HG03442 (cell line): ENCODE results near the gene MICALL1.

ENCODE experiments used
- ATAC-seq: cut with Tn5 transposase; IDR thresholded peaks from one replicate; pipeline ENCODE4 v1.9.1; 2021; ENCODE audit warnings: mild to moderate bottlenecking, moderate library complexity; ENCODE audit not compliant: unreplicated experiment

Gene MICALL1

DNA sequence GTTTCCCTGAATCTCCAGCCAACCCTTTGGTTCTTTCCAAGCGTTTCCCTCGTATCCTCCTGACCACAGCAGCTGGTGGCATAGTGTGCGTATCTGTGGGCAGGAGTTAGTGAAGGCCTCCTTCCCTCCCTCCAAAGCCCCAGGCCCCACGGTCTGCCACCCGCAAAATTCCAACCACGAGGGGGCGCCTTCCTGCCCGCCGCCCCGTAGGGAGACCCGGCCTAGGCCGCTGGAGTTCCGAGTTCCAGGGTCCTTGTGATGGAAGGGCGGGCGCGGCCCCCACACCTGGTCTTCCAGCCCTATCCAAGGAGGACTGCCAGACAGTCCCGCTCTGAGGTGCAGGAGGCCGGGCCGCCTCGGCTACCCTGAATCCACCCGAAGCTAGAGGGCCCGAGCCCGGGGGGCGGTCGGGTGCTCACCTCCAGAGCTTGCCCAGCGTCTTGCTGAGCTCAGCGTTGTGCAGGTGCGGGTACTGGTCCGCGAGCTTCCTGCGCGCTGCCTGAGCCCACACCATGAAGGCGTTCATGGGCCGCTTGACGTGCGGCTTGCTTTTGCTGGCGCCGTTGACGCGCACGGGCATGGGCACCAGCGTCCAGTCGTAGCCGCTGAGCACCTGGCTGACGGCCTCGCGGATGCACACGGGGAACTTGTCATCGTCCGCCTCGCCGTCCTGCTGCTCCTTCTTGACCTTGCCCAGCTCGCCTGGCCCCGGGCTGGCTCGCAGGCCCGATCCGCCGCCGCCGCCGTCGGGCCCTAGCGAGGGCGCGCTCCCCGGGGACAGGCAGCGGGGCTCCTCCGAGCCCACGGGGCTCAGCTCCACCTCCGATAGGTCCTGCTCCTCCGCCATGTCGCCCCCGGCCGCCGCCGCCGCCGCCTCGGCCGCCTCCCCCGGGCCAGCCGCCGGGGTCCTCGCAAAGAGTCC lies 77.1 kb downstream of the MICALL1 start:
- ATAC-seq: no peak

DNA sequence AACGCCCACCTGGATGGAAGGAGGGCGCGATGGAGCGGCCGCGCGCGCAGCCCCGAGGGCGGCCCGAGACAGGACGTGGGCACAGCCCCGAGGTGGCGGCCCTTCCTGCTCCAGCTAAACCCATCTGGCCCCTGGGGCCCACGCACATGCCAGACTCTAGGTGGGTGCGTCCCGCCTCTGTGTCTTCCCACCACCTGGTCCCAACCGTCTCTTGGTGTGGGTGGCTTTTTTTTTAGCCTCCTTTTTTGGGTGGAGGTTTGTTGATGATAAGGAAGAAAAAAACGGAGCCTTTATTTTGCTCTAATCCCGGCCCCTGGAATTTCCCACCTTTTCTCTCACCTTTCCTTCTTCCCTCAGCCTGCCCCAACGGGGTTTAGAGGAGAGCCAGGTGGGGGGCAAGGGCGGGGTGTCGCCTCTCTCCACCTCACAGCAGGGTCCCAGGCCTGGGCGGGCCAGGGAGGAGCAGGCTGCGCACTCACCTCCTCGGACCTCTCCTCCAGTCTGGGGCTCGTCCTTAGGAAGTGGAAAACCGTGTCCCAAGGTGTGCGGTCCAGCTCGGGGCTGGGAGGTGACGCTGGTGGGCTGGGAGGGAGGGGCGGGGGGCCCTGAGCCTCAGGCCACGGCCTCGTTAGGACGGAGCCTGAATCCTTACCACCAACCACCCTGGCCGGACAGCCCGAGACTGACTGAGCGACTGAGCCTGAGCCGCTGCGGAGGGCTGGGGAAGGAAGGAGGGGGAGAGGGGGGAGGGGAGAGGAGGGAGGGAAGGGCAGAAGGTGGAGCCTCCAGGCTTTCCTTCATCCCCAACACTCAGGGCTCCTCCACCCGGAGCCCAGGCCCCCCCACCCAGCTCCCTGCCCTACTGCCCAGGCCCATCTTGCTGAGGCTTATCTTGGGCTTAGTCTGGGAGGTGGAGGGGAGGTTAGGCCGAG lies 78.0 kb downstream of the MICALL1 start, which contains the start of gene SOX10:
TSS of gene SOX10 (minus strand) at position 696 of the 932 bp plus-strand sequence. CDS start 771 bp downstream, outside the sequence.
- ATAC-seq: no peak

GRCh38 chr22:37985050-37985585 lies 79.0 kb downstream of the MICALL1 start:
- ATAC-seq: no peak

GRCh38 chr22:37985751-37986281 lies 79.7 kb downstream of the MICALL1 start:
- ATAC-seq: no peak

DNA sequence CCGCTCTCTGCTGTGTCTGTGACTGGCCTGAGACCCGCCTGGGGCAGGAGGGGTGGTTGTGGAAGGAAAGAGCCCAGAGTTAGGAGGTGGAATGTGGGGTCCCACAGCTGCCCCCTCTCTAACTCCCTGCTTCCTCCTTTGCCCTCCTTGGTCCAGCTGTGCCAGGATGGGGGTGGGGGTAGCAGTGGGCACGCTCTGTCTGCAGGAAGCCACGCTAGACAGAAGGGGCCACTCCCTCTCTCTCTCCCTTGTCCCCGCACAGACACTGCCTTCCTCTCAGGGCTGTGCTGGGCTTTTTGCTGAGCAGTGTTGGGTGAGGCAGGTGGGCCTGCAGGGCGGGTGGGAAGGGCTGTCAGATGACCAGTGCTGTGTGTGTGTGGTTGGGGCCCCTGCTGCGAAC lies 80.3 kb downstream of the MICALL1 start:
- no peak for ATAC-seq

GRCh38 chr22:37989146-37990045 lies 83.3 kb downstream of the MICALL1 start:
- ATAC-seq: no peak

- ATAC-seq: no peak
Observed at GRCh38 chr22:37990301-37990700, 84.2 kb downstream of the MICALL1 start.

- no peak for ATAC-seq
Observed at GRCh38 chr22:37990862-37991261, 84.8 kb downstream of the MICALL1 start.

DNA sequence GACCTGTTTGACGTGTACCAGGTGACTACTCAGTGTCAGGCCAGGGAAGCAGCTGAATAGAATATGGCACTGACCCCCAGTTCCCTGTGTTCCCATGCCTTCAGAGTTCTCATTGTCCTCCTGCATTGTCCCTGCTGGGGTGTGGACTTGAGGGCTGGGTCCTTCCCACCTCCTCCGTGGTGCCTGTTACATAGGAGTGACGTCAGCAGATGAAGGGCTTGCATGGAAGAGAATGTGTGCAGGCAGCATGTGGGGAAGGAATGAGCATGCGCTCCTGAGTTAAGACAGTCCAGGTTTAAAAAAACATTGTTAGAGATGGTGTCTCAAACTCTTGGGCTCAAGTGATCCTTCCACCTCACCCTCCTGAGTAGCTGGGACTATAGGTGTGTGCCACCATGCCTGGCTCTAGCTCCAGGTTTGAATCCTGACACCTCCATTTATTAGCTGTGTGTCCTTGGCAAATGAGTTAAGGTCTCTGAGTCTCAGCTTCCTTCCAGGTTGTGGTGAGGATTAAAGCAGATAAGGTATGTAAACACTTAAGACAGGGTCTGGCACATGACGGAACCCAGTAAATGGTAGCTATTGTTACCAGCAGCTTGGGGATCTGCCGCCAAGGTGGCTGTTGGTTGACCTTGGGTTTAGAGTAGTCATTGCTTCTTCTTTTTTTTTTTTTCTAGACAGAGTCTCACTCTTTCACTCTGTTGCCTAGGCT lies 85.8 kb downstream of the MICALL1 start:
- no peak for ATAC-seq
